ENCODE measurements around the gene RAB8A.
"Not testable (repeated sequence)": the region's sequence is repeated elsewhere in the genome, so short reads cannot be mapped to it uniquely, and the experiment has no call there.

Gene RAB8A

DNA sequence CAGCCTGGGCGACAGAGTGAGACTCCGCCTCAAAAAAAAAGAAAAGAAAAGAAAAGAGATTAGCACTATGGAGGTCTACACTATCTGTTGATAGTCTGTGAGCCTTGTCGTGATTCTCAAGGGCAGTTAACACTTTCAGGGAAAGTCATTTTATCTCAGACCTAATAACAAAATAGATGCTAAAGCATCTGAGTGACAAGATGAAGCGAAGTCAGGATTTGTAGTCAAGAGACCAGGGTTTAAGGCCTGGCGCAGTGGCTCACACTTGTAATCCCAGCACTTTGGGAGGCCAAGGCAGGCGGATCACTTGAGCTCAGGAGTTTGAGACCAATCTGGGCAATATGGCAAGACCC, 13.3 kb upstream of the RAB8A start:
- Histone ChIP-seq H3K9ac (ENCODE audit: low read length) (no peak overlapping the region), H3K27me3 (ENCODE audit: insufficient read depth, low read length) (no peaks in the 10 kb centered on the region), H3K4me1 (ENCODE audit: insufficient read depth, low read length, severe bottlenecking) (peaks cover 3% of the 10 kb centered on the region), H3K9me2 (ENCODE audit: low read depth, low read length) (no peaks in the 10 kb centered on the region), H4K20me1 (ENCODE audit: insufficient read depth, low read length) (no peaks in the 10 kb centered on the region), H2AFZ (ENCODE audit: low read length) (no peak overlapping the region), H3K27ac (ENCODE audit: low read depth, low read length, poor library complexity, severe bottlenecking) (no peak overlapping the region), H3F3A (ENCODE audit: insufficient read depth, low read length) (no peaks in the 10 kb centered on the region), H3K36me3 (ENCODE audit: insufficient read depth, low read length) (peaks cover 36% of the 10 kb centered on the region), H3K4me2 (ENCODE audit: low read length) (no peak overlapping the region), H3K4me3 (ENCODE audit: low read depth, low read length, poor library complexity, severe bottlenecking) (no peak overlapping the region), H3K9me3 (ENCODE audit: low read length) (no peaks in the 10 kb centered on the region), H3K79me2 (ENCODE audit: insufficient read depth, low read length) (no peaks in the 10 kb centered on the region)
- TF ChIP-seq, protein P1, sequence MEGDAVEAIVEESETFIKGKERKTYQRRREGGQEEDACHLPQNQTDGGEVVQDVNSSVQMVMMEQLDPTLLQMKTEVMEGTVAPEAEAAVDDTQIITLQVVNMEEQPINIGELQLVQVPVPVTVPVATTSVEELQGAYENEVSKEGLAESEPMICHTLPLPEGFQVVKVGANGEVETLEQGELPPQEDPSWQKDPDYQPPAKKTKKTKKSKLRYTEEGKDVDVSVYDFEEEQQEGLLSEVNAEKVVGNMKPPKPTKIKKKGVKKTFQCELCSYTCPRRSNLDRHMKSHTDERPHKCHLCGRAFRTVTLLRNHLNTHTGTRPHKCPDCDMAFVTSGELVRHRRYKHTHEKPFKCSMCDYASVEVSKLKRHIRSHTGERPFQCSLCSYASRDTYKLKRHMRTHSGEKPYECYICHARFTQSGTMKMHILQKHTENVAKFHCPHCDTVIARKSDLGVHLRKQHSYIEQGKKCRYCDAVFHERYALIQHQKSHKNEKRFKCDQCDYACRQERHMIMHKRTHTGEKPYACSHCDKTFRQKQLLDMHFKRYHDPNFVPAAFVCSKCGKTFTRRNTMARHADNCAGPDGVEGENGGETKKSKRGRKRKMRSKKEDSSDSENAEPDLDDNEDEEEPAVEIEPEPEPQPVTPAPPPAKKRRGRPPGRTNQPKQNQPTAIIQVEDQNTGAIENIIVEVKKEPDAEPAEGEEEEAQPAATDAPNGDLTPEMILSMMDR (IDR thresholded peaks at IDR 0.05; ENCODE audit: low read length), result no peak
- no peak for TF ChIP-seq EZH2 (IDR thresholded peaks at IDR 0.05; ENCODE audit: borderline replicate concordance, low read length)

DNA sequence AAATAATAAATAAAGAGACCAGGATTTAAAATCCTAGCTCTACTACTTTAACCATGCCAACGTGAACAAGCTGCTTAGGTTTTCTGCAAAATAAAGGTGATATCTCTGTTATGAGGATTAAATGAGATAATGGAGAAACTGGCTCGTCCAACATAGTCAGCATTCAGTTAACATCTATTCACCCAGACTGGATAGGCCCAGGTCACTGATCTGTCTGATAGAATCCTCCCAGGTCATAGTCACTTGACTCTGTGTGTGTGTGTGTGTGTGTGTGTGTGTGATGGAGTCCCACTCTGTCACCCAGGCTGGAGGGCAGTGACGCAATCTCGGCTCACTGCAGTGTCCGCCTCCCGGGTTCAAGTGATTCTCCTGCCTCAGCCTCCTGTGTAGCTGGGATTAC, 12.9 kb upstream of the RAB8A start:
- Histone ChIP-seq H3K27me3 (ENCODE audit: insufficient read depth, low read length) (no peaks in the 10 kb centered on the region), H3F3A (ENCODE audit: insufficient read depth, low read length) (no peaks in the 10 kb centered on the region), H3K9me3 (ENCODE audit: low read length) (no peaks in the 10 kb centered on the region), H3K4me3 (ENCODE audit: low read depth, low read length, poor library complexity, severe bottlenecking) (no peak overlapping the region), H2AFZ (ENCODE audit: low read length) (no peak overlapping the region), H3K36me3 (ENCODE audit: insufficient read depth, low read length) (peaks cover 34% of the 10 kb centered on the region), H3K4me1 (ENCODE audit: insufficient read depth, low read length, severe bottlenecking) (peaks cover 3% of the 10 kb centered on the region), H3K4me2 (ENCODE audit: low read length) (no peak overlapping the region), H3K9ac (ENCODE audit: low read length) (no peak overlapping the region), H3K27ac (ENCODE audit: low read depth, low read length, poor library complexity, severe bottlenecking) (no peak overlapping the region), H3K9me2 (ENCODE audit: low read depth, low read length) (no peaks in the 10 kb centered on the region), H3K79me2 (ENCODE audit: insufficient read depth, low read length) (no peaks in the 10 kb centered on the region), H4K20me1 (ENCODE audit: insufficient read depth, low read length) (no peaks in the 10 kb centered on the region)
- TF ChIP-seq EZH2 (IDR thresholded peaks at IDR 0.05; ENCODE audit: borderline replicate concordance, low read length), result no peak
- TF ChIP-seq, protein P1 (IDR thresholded peaks at IDR 0.05; ENCODE audit: low read length), result no peak

DNA sequence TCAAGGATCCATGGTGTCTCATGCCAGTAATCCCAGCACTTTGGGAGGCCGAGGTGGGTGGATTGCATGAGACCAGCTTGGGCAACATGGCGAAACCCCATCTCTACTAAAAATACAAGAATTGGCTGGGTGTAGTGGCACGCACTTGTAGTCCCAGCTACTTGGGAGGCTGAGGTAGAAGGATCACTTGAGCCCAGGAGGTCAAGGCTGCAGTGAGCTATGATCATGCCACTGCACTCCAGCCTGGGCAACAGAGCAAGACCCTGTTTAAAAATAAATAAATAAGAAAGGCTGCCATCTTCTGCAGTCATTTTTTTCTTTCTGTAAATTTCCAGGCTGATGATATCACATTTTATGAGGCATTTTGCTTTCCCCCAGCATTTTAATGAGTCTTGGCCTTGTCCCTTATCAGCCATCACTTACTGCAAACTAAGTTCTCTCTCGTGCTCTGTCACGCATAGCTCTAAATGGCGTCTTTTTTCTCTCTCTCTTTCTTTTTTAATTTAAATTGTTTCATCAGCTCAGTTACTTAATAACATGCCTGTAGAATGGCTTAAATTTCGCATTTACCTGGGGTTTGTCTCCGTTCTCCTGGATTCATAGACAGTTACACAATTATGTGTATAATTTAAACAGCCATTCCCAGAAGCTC, 12.2 kb upstream of the RAB8A start:
- not testable (repeated sequence) for H3F3A ChIP-seq (ENCODE audit: insufficient read depth, low read length); H4K20me1 ChIP-seq (ENCODE audit: insufficient read depth, low read length); H3K27ac ChIP-seq (ENCODE audit: low read depth, low read length, poor library complexity, severe bottlenecking); H3K79me2 ChIP-seq (ENCODE audit: insufficient read depth, low read length); H3K9ac ChIP-seq (ENCODE audit: low read length); H3K9me2 ChIP-seq (ENCODE audit: low read depth, low read length); H3K27me3 ChIP-seq (ENCODE audit: insufficient read depth, low read length); H3K4me2 ChIP-seq (ENCODE audit: low read length); H3K4me3 ChIP-seq (ENCODE audit: low read depth, low read length, poor library complexity, severe bottlenecking); H3K4me1 ChIP-seq (ENCODE audit: insufficient read depth, low read length, severe bottlenecking); H2AFZ ChIP-seq (ENCODE audit: low read length); H3K9me3 ChIP-seq (ENCODE audit: low read length)
- H3K36me3 ChIP-seq (ENCODE audit: insufficient read depth, low read length), result peaks cover 33% of the 10 kb centered on the region

DNA sequence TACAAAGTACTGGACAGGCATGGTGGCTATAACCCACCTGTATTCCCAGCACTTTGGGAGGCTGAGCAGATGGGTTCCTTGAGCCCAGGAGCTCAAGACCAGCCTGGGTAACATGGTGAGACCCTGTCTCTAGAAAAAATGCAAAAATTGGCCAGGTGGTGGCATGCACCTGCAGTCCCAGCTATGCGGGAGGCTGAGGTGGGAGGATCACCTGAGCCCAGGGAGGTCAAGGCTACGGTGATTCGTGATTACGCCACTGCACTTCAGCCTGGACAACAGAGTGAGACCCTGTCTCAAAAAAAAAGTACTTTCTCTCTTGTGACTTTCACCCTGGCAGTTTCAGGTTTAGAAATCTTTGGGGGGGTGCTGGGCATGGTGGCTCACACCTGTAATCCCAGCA, 11.2 kb upstream of the RAB8A start:
- Histone ChIP-seq H3K27ac (ENCODE audit: low read depth, low read length, poor library complexity, severe bottlenecking) (no peak overlapping the region), H4K20me1 (ENCODE audit: insufficient read depth, low read length) (no peaks in the 10 kb centered on the region), H3K9me2 (ENCODE audit: low read depth, low read length) (no peaks in the 10 kb centered on the region), H3K4me2 (ENCODE audit: low read length) (no peak overlapping the region), H3K79me2 (ENCODE audit: insufficient read depth, low read length) (no peaks in the 10 kb centered on the region), H3K36me3 (ENCODE audit: insufficient read depth, low read length) (peaks cover 23% of the 10 kb centered on the region), H3K4me1 (ENCODE audit: insufficient read depth, low read length, severe bottlenecking) (peaks cover 3% of the 10 kb centered on the region), H3K9me3 (ENCODE audit: low read length) (no peaks in the 10 kb centered on the region), H2AFZ (ENCODE audit: low read length) (no peak overlapping the region), H3F3A (ENCODE audit: insufficient read depth, low read length) (no peaks in the 10 kb centered on the region), H3K27me3 (ENCODE audit: insufficient read depth, low read length) (no peaks in the 10 kb centered on the region), H3K4me3 (ENCODE audit: low read depth, low read length, poor library complexity, severe bottlenecking) (no peak overlapping the region), H3K9ac (ENCODE audit: low read length) (no peak overlapping the region)
- TF ChIP-seq EZH2 (IDR thresholded peaks at IDR 0.05; ENCODE audit: borderline replicate concordance, low read length), result no peak
- TF ChIP-seq, protein P1 (IDR thresholded peaks at IDR 0.05; ENCODE audit: low read length), result no peak
